GM12873 (cell line): ENCODE measurements around the gene ARID1B.

ENCODE experiments used
- CTCF ChIP-seq: IDR thresholded peaks from 2 replicates; pipeline ENCODE4 v1.5.1; 2012; ENCODE audit warnings: low read depth, mild to moderate bottlenecking, moderate library complexity, low read length, control low read depth; ENCODE audit not compliant: insufficient read depth; ENCODE audit errors: missing control alignments

Gene ARID1B

GRCh38 chr6:156953127-156953478 lies 175.9 kb downstream of the ARID1B start:
- TF ChIP-seq CTCF = no peak

- TF ChIP-seq CTCF = no peak
These were observed 176.4 kb downstream of the ARID1B start for GRCh38 chr6:156953479-156954146.

GRCh38 chr6:156954191-156954590 lies 177.0 kb downstream of the ARID1B start:
- TF ChIP-seq CTCF = no peak

GRCh38 chr6:156954816-156955215 lies 177.6 kb downstream of the ARID1B start:
- TF ChIP-seq CTCF = no peak

GRCh38 chr6:156955494-156956183 lies 178.5 kb downstream of the ARID1B start:
- TF ChIP-seq CTCF = no peak

- no peak for TF ChIP-seq CTCF
These were observed 179.1 kb downstream of the ARID1B start for GRCh38 chr6:156956286-156956685.

- TF ChIP-seq CTCF = no peak
These were observed 180.9 kb downstream of the ARID1B start for GRCh38 chr6:156957931-156958547.
